PC-9 (cell line): Measurements from ENCODE around the gene RPL37A. TPM values are rescaled to one million over a fixed set of nuclear protein-coding genes. Genes with fewer than 3 reads are reported as not detected.

ENCODE experiments used
- BruUV-seq: library from RNA; stranded (reverse); fragments of 400-500 nt; replicated peaks from 2 replicates; lab custom pipeline; 2021; lab: Mats Ljungman, UMichigan
- CTCF ChIA-PET: fragments of 300-600 bp; sonication (Branson Sonifier 250); formaldehyde crosslinking; loops from one replicate; lab custom pipeline; 2022; ENCODE audit warnings: antibody characterized with exemption; lab: Charles Lee
- POLR2A ChIA-PET: fragments of 300-600 bp; sonication (Branson Sonifier 250); formaldehyde crosslinking; loops from one replicate; lab custom pipeline; 2022; ENCODE audit warnings: antibody characterized with exemption; ENCODE audit not compliant: unreplicated experiment; lab: Charles Lee
- DNase-seq, 2 experiments: peaks; one replicate each; pipeline versions ENCODE4 v3.0.0 to v3.0.0-alpha.2; 2015 to 2022; ENCODE audit warnings: mixed read lengths in 1 of 2
- H2AFZ ChIP-seq: fragments of 200-600 bp; sonication (generic); 2 replicates; pipeline ENCODE4 v1.8.1; 2017; ENCODE audit warnings: antibody characterized with exemption
- H3F3A ChIP-seq: fragments of 200-600 bp; sonication (generic); 2 replicates; pipeline ENCODE4 v1.8.1; 2017; ENCODE audit warnings: antibody characterized with exemption, mild to moderate bottlenecking, low read depth; ENCODE audit not compliant: insufficient read depth
- H3K27ac ChIP-seq: fragments of 200-600 bp; sonication (generic); 2 replicates; pipeline ENCODE4 v1.6.1; 2016; ENCODE audit warnings: mixed run types
- H3K27me3 ChIP-seq: fragments of 200-600 bp; sonication (generic); 2 replicates; pipeline ENCODE4 v1.6.1; 2016; ENCODE audit warnings: low read depth, mixed run types; ENCODE audit not compliant: insufficient read depth
- H3K36me3 ChIP-seq: fragments of 200-600 bp; sonication (generic); 2 replicates; pipeline ENCODE4 v1.6.1; 2016; ENCODE audit warnings: low read depth, mixed run types
- H3K4me1 ChIP-seq: fragments of 200-600 bp; sonication (generic); replicated peaks from 2 replicates; pipeline ENCODE4 v1.6.1; 2016; ENCODE audit warnings: mixed run types; ENCODE audit not compliant: insufficient read depth
- H3K4me2 ChIP-seq: fragments of 200-600 bp; sonication (generic); 2 replicates; pipeline ENCODE4 v1.6.1; 2017; ENCODE audit warnings: mixed run types
- H3K4me3 ChIP-seq: fragments of 200-600 bp; sonication (generic); 2 replicates; pipeline ENCODE4 v1.6.1; 2016; ENCODE audit warnings: mixed run types
- H3K79me2 ChIP-seq: fragments of 200-600 bp; sonication (generic); 2 replicates; pipeline ENCODE4 v1.6.1; 2017; ENCODE audit warnings: low read depth, mixed run types
- H3K9me2 ChIP-seq: fragments of 200-600 bp; sonication (generic); 2 replicates; pipeline ENCODE4 v1.8.1; 2017; ENCODE audit warnings: mild to moderate bottlenecking; ENCODE audit not compliant: insufficient read depth
- H3K9me3 ChIP-seq: fragments of 200-600 bp; sonication (generic); 2 replicates; pipeline ENCODE4 v1.8.1; 2016; ENCODE audit warnings: low read depth; ENCODE audit not compliant: insufficient read depth
- H4K20me1 ChIP-seq: fragments of 200-600 bp; sonication (generic); 2 replicates; pipeline ENCODE4 v1.8.1; 2017; ENCODE audit not compliant: insufficient read depth
- EZH2 ChIP-seq: fragments of 200-600 bp; sonication (generic); IDR thresholded peaks from 2 replicates; pipeline ENCODE4 v1.8.0; 2017; ENCODE audit warnings: antibody characterized with exemption, low read depth
- intact Hi-C: fragments of 100-400 bp; cut with micrococcal nuclease; formaldehyde crosslinking; loops from one replicate; pipeline ENCODE4 v1.10.0; 2022; ENCODE audit not compliant: unreplicated experiment
- total RNA-seq: library from RNA; stranded (reverse); gene quantifications from 2 replicates; pipeline ENCODE4 v1.2.3, GENCODE V29; 2021
- TF ChIP-seq, protein P1 (sequence below): fragments of 200-600 bp; sonication (generic); conservative IDR thresholded peaks from 2 replicates; pipeline ENCODE4 v1.6.1; 2017; ENCODE audit warnings: mixed run types, antibody characterized with exemption, mild to moderate bottlenecking, moderate library complexity

The RPL37A gene
- total RNA-seq, 1 experiment from 2014 or later: 2,248 TPM

DNA sequence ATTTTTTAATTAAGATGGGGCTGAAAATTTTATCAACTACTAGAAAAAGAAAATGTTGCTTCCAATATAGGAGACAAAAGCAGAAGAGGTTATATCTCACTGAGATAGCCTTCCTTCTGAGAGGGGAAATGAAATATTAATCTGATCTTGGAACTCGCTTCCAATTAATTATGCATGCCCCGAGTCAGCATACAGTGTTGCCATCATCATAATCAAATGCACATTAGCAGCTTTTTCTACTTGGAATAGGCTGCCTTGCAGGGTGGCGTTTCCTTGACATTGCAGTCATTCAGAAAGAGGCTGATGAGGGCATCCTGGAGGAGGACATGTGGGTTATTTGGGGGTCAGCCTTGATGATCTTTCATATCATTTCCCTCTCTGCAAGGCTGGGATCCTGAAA, 18.4 kb upstream of the RPL37A start:
- ChIA-PET CTCF (no interaction called here), POLR2A (no interaction called here)
- Histone ChIP-seq H3K36me3 (no peaks in the 10 kb centered on the region), H3K4me1 (no peaks in the 10 kb centered on the region), H3K27ac (no peak overlapping the region), H3K79me2 (no peaks in the 10 kb centered on the region), H3K4me3 (no peak overlapping the region), H4K20me1 (no peaks in the 10 kb centered on the region), H3K9me2 (no peaks in the 10 kb centered on the region), H3K9me3 (no peaks in the 10 kb centered on the region), H3K27me3 (no peaks in the 10 kb centered on the region), H2AFZ (no peak overlapping the region), H3F3A (no peaks in the 10 kb centered on the region), H3K4me2 (no peak overlapping the region)
- no TSS peak for BruUV-seq
- no peak for DNase-seq
- TF ChIP-seq, protein P1, sequence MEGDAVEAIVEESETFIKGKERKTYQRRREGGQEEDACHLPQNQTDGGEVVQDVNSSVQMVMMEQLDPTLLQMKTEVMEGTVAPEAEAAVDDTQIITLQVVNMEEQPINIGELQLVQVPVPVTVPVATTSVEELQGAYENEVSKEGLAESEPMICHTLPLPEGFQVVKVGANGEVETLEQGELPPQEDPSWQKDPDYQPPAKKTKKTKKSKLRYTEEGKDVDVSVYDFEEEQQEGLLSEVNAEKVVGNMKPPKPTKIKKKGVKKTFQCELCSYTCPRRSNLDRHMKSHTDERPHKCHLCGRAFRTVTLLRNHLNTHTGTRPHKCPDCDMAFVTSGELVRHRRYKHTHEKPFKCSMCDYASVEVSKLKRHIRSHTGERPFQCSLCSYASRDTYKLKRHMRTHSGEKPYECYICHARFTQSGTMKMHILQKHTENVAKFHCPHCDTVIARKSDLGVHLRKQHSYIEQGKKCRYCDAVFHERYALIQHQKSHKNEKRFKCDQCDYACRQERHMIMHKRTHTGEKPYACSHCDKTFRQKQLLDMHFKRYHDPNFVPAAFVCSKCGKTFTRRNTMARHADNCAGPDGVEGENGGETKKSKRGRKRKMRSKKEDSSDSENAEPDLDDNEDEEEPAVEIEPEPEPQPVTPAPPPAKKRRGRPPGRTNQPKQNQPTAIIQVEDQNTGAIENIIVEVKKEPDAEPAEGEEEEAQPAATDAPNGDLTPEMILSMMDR: no peak
- no peak for TF ChIP-seq EZH2
- intact Hi-C loops: no loop called here

- Histone ChIP-seq H3K9me2 (no peaks in the 10 kb centered on the region), H3K9me3 (no peaks in the 10 kb centered on the region), H4K20me1 (no peaks in the 10 kb centered on the region), H3K4me2 (no peak overlapping the region), H3K79me2 (no peaks in the 10 kb centered on the region), H3K4me1 (no peaks in the 10 kb centered on the region), H3K4me3 (no peak overlapping the region), H3K36me3 (no peaks in the 10 kb centered on the region), H3F3A (no peaks in the 10 kb centered on the region), H2AFZ (no peak overlapping the region), H3K27ac (no peak overlapping the region), H3K27me3 (no peaks in the 10 kb centered on the region)
- TF ChIP-seq, protein P1: no peak
- no peak for TF ChIP-seq EZH2
- BruUV-seq: no TSS peak
- intact Hi-C loops: no loop called here
- CTCF ChIA-PET: no interaction called here
- POLR2A ChIA-PET: no interaction called here
- DNase-seq: no peak
Measured at GRCh38 chr2:216482640-216483039, 16.0 kb upstream of the RPL37A start.

GRCh38 chr2:216485237-216485636, 13.4 kb upstream of the RPL37A start:
- Histone ChIP-seq H3K27ac (no peak overlapping the region), H2AFZ (no peak overlapping the region), H3K79me2 (no peaks in the 10 kb centered on the region), H3K9me2 (no peaks in the 10 kb centered on the region), H3K4me2 (no peak overlapping the region), H3K9me3 (no peaks in the 10 kb centered on the region), H4K20me1 (no peaks in the 10 kb centered on the region), H3K4me1 (peaks cover 12% of the 10 kb centered on the region), H3K4me3 (no peak overlapping the region), H3K27me3 (no peaks in the 10 kb centered on the region), H3F3A (peaks cover under 1% of the 10 kb centered on the region; the same call in 1 of the 2 replicates), H3K36me3 (no peaks in the 10 kb centered on the region)
- CTCF ChIA-PET: no interaction called here
- intact Hi-C loops: no loop called here
- POLR2A ChIA-PET: no interaction called here
- TF ChIP-seq, protein P1: no peak
- no peak for TF ChIP-seq EZH2
- no TSS peak for BruUV-seq
- DNase-seq: no peak
